HUES64 (cell line): Measurements from ENCODE around the gene NKD2.

Experiments
- H3K27ac ChIP-seq: 2 replicates; pipeline ENCODE4 v1.7.0; 2013; ENCODE audit warnings: low read depth, low read length, inconsistent platforms
- H3K27me3 ChIP-seq: 2 replicates; pipeline ENCODE4 v1.6.1; 2013; ENCODE audit warnings: mild to moderate bottlenecking, low read length; ENCODE audit not compliant: insufficient read depth
- H3K36me3 ChIP-seq: 2 replicates; pipeline ENCODE4 v1.6.1; 2013; ENCODE audit warnings: mild to moderate bottlenecking, low read length; ENCODE audit not compliant: insufficient read depth
- H3K4me1 ChIP-seq: 2 replicates; pipeline ENCODE4 v1.6.1; 2013; ENCODE audit warnings: mild to moderate bottlenecking, low read length, moderate library complexity; ENCODE audit not compliant: insufficient read depth
- H3K4me3 ChIP-seq: 2 replicates; pipeline ENCODE4 v1.5.1; 2013; ENCODE audit warnings: mild to moderate bottlenecking, low read length, moderate library complexity
- H3K9ac ChIP-seq: 2 replicates; pipeline ENCODE4 v1.6.1; 2013; ENCODE audit warnings: mild to moderate bottlenecking, low read depth, low read length
- H3K9me3 ChIP-seq: 2 replicates; pipeline ENCODE4 v1.6.1; 2013; ENCODE audit warnings: low read depth, low read length; ENCODE audit not compliant: insufficient read depth
- WGBS: fragments of 150-250, 120-280 bp; methylation state at CpG from one replicate; pipeline ENCODE4 v1.1.7; 2013; ENCODE audit warnings: missing lambda C conversion rate; 5-methylcytosine and 5-hydroxymethylcytosine counted together

The NKD2 gene

DNA sequence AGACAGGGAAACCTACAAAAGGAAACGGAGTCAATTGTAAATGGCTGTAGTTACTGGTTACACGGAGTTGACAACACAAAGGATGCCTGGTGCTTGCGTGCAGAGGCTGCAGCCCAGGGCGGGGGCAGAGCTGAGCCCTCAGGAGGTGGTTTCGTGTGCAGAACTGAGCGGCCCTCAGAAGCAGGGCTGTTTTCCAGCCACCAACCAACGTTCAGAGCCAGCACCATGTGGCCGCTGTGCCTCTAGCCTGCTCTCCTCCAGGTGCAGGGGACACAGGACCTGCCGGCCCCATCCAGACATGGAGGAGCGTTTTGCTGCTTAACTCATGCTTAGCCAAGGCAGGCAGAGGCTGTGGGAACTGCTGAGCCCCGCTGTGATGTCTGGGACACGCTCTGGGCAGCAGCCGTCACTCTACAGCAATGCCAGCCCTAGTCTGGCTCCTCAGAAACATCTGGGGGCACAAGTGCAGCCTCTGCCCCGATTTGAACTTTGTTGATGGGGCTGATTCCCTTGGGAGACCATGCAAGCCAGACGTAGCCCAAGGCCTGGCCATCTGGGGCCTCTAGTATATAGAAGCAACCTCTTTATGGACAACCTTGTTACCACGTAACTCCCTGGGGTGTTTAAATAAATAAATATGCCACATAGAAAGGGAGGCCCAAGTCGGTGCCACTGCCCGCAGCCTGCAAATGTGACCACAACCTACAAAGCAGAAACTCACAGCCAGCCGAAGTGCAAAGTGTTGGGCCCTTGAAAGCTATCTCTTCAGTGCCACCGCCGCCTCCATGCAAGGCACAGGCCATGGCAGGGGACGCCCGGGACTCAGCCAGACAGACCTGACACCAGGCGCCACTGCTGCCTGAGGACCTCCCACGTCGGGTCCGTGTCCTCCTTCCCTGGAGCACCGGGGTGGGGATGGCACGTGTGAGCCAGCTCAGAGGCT lies 42.1 kb downstream of the NKD2 start:
- H3K27ac ChIP-seq: peak overlapping the region; percentile 26; the same call in 1 of the 2 replicates
- H3K36me3 ChIP-seq: peaks cover 42% of the 10 kb centered on the region
- H3K4me1 ChIP-seq: no peaks in the 10 kb centered on the region
- H3K27me3 ChIP-seq: no peaks in the 10 kb centered on the region
- WGBS: 93% methylated on average over 29 of the region's 29 CpGs
- H3K4me3 ChIP-seq: no peak overlapping the region
- H3K9me3 ChIP-seq: no peaks in the 10 kb centered on the region
- no peak overlapping the region for H3K9ac ChIP-seq

DNA sequence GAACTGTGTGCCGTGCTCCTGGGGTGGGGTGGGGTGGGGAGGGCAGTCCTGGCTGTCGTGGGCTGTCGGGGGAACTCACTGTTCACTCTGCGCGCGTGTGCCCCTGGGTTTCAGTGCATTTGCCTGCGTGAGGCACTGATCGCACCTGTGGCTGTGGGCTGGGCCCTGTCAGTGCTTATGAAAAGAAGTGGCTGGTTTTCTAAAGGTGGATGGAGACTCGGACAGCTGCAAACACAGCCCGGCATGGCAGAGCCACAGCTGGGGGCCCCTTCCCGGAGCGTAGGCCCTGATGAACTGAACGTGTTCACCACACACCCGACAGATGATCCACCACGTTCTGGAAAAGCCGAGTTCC lies 42.7 kb downstream of the NKD2 start:
- Histone ChIP-seq H3K36me3 (peaks cover 48% of the 10 kb centered on the region), H3K4me3 (no peak overlapping the region), H3K4me1 (no peaks in the 10 kb centered on the region), H3K9ac (no peak overlapping the region), H3K27me3 (no peaks in the 10 kb centered on the region), H3K27ac (no peak overlapping the region), H3K9me3 (no peaks in the 10 kb centered on the region)
- 97% methylated on average over 16 of the region's 16 CpGs for WGBS

DNA sequence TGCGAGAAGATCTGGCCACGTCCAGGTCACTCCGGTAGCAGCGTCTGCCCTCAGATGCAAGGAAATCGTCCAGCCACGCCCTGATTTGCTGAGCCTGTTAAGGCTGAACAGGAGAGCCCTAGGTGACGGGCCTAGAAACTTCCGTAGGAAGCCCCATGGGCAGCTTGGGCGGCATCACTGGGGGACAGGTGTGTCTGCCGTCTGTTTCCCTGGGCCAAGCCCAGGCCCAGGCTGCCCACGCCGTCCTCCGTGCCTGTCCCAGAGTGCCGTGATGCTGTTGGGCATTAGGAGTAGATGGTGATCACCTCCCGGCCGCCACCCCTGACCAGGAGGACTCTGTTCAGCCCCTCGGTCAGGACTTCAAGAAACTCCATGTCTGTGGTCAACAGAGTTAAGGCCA lies 43.5 kb downstream of the NKD2 start:
- Histone ChIP-seq H3K4me3 (no peak overlapping the region), H3K27ac (no peak overlapping the region), H3K9me3 (no peaks in the 10 kb centered on the region), H3K36me3 (peaks cover 55% of the 10 kb centered on the region), H3K27me3 (no peaks in the 10 kb centered on the region), H3K9ac (no peak overlapping the region), H3K4me1 (no peaks in the 10 kb centered on the region)
- 95% methylated on average over 17 of the region's 17 CpGs for WGBS

DNA sequence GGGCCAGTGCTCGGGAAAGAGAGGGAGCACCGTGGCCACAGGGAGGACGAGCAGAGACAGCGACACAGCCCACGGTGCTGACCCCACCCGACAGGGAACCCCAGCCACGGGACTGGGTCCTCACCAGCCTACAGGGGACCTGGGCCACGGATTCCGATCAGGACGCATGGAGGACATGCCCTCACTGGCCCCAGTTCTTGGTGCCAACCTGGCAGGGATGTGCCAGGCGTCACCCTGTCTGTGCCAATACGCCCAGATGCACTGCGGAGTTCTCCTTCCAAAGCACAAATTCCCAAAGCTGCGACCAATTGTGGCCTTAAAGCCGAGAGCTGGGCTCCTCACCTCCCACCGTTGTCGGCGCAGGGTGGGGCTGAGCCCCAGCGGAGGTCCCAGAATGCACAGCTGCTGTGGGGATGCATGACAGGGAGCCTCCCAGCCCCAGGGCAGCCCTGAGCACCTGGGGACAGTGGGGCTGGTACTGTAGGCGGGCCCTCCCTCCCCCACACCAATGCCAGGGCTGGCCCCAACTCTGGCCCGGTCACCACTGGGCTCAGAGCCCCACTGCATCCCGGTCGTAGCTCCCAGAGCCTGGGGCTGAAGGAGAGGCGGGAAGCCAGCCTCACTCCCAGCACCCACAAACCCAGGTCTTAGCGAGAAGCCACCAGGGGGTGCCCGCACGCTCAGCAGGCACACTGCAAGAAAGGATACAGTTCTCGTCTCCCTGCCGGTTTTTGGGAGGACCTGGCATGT lies 44.2 kb downstream of the NKD2 start:
- no peak overlapping the region for H3K4me3 ChIP-seq
- no peak overlapping the region for H3K27ac ChIP-seq
- peaks cover 60% of the 10 kb centered on the region for H3K36me3 ChIP-seq
- no peaks in the 10 kb centered on the region for H3K9me3 ChIP-seq
- WGBS: 94% methylated on average over 29 of the region's 29 CpGs
- no peak overlapping the region for H3K9ac ChIP-seq
- no peaks in the 10 kb centered on the region for H3K4me1 ChIP-seq
- no peaks in the 10 kb centered on the region for H3K27me3 ChIP-seq

DNA sequence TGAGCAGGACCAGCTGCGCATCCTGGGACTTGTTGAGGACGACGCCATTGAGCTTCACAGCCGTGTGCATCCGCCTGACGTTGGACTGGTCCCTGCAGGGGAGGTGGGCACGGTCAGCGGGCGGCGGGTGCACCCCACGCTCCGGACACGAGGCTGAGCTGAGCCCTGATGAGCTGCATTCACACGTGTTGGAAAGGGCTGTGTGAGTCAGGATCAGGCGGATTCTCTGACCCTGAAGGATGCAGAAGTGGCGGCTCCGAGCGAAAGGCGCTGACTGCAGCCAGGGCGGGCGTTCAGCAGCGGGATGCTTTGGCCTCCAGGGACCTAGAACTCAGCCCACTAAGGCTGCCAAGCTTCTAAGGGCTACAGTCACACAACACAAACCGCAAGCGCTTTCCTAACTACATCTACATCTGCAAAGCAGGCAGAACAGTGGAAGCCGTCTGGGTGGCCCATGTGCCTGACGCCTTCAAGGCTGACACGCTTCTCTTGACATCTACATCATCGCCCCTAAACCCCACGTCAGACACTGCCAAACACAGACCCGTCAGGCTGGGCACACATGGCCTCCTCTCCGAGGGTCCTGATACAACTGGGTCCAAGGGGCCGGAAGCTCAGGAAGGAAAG lies 44.9 kb downstream of the NKD2 start:
- WGBS: 95% methylated on average over 32 of the region's 32 CpGs

DNA sequence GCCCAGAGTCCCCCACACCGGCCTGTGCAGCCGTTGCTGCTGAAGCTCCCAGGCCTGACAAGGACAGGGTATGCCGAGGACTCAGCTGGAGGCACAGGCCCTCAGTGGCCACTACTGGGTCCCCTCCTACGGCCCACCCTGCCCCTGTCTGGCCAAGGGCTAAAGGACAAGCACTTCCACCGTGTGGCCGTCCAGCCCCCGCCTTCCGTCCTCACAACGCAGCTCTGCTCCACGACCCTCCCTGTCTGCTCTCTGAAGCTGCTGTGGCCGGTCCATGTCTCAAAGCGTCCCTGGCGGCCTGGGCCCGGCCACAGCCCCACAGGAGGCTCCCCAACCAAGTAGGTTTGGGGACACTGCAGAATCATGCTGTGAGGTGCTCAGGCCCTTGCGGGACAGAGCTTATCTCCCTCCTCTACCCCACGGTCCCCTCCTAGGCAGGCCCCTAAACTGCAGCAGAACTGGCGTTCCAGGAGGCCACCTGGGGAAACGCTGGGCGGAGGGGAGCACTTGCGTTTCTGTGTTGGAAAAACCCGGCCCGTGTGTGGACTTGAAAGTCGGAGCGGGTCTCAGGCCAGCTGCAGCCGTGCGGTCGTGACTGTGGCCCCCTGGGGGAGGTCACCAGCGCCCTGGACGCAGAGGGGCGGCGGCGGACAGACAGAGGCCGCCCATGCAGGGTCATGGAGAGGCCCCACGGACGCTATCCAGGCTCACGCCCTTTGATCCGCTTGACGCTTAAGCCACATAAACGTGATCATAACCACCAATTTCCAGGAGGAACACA lies 45.6 kb downstream of the NKD2 start:
- WGBS: 94% methylated on average over 39 of the region's 39 CpGs
- no peaks in the 10 kb centered on the region for H3K27me3 ChIP-seq
- H3K4me3 ChIP-seq: no peak overlapping the region
- H3K27ac ChIP-seq: no peak overlapping the region
- H3K9me3 ChIP-seq: no peaks in the 10 kb centered on the region
- H3K9ac ChIP-seq: no peak overlapping the region
- H3K36me3 ChIP-seq: peaks cover 73% of the 10 kb centered on the region
- no peaks in the 10 kb centered on the region for H3K4me1 ChIP-seq

More for the DNA sequence above, 44.9 kb downstream of the NKD2 start:
- no peak overlapping the region for H3K27ac ChIP-seq
- no peak overlapping the region for H3K9ac ChIP-seq
- peaks cover 66% of the 10 kb centered on the region for H3K36me3 ChIP-seq
- no peak overlapping the region for H3K4me3 ChIP-seq
- no peaks in the 10 kb centered on the region for H3K4me1 ChIP-seq
- no peaks in the 10 kb centered on the region for H3K27me3 ChIP-seq
- no peaks in the 10 kb centered on the region for H3K9me3 ChIP-seq

DNA sequence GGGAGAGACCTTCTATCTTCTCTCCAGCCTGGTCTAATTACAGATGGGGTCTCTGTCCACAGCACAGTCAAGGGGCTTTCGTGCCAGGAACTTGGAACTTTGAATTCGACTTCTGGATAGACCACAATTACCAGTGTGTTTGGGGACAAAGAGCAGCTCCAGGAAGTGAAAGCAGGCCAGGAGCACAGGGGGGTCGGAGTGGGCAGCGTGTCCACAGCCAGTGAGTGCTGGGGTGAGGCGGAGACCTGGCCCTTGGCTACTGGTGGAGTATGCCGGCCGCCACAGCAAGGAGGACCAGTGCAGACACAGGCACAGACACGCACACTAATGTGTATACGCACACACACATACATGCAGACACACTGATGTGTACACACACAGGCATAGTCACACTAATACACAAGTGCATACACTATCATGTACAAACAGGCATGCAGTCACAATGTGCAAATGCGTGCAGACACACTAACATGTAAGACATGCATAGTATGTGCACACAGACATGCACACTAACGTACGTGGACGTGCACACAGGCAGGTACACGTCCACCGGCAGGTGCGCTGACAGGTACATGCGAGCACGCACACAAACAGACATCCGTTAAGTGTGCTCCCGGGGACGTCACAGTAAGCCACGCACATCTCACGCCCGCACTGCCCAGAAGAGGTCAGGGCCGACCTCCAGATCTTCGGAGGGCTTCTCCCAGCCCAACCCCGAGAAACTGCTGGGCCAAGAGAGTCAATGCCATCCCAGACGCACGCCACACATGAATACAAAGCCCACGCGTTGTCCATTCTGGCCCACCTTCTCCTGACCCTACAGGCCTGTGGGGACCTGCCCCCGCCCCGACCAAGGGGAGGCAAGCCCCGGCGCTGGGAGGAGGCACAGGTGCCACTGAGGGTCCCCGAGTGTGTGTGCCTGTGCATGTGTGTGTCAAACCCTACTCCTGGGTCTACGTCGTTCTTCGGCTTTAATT lies 46.5 kb downstream of the NKD2 start:
- no peaks in the 10 kb centered on the region for H3K27me3 ChIP-seq
- no peak overlapping the region for H3K9ac ChIP-seq
- peaks cover 80% of the 10 kb centered on the region for H3K36me3 ChIP-seq
- WGBS: 93% methylated on average over 39 of the region's 39 CpGs
- no peak overlapping the region for H3K27ac ChIP-seq
- no peaks in the 10 kb centered on the region for H3K9me3 ChIP-seq
- H3K4me3 ChIP-seq: no peak overlapping the region
- H3K4me1 ChIP-seq: no peaks in the 10 kb centered on the region

DNA sequence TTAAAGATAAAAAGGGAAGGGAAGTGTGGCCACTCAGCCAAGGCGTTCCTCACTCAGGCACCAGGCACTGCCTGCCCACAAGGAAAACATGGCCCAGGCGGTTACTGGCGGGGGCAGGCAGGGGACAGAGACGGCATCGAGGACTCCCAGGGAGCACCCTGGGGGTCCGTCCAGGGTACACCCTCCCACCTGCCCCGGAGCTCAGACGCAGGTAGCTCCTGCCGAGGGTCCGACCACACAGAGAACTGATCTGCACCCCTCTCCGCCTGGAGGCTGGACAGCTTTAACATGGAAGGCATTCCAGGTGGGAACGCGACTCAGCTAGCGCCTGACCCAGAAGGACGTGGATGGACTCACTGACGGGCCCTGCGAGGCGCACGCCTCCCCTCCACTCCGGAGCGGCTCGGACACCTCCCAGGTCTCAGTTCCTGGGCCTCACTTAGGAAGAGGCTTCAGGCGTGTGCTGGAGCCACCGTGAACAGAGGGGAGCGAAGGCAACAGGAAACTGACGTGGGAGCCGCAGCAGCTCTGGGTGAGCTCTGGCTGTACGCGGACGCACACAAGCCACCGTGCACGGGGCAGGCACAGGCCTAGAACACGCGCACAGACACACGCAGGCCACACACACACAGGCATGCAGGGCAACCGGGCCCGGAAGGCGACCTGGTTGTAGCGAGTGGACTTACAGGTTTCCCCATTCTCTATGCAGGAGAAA lies 47.5 kb downstream of the NKD2 start:
- Histone ChIP-seq H3K27me3 (no peaks in the 10 kb centered on the region), H3K4me3 (no peak overlapping the region), H3K9ac (no peak overlapping the region), H3K36me3 (peaks cover 80% of the 10 kb centered on the region), H3K27ac (no peak overlapping the region), H3K9me3 (no peaks in the 10 kb centered on the region), H3K4me1 (no peaks in the 10 kb centered on the region)
- 96% methylated on average over 39 of the region's 39 CpGs for WGBS

DNA sequence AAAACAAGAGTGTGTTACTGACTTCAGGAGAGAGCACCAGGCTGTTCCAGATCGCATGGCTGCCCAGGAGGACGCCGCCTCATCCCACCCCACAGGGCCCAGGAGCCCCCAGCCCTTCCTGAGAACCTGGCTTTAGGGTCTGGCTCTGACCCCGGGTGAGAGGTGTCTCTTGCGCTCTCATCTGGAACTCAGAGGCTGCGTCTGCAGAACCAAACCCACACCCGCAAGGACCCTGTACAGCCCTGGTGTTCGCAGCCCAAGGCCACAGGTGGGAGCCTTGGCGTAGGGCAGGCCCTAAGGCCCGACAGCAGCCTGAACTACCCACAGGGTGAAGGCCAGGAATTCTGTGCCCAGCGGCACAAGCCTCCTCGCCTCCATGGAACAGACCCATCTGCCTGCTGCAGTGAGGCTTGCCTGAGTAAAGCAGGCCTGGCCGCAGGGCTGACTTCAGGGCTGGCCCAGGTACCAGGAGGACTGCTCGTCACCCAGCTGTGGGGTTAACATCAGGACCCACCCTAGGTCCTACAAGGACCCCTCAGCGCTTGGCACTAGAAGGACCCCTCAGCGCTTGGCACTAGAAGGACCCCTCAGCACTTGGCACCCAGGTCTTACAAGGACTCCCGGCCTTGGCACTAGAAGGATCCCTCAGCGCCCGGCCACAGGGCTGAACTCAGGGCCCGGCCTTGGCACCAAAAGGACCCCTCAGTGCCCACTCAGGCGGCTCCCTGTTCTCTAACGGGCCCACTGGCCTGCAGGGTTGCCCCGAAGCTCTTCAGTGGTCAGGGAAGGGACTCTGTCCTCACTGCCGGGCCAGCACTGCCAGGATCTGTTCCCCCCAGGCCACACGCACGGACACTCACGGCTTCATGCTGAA lies 48.2 kb downstream of the NKD2 start:
- H3K36me3 ChIP-seq: peaks cover 74% of the 10 kb centered on the region
- no peak overlapping the region for H3K9ac ChIP-seq
- H3K4me3 ChIP-seq: no peak overlapping the region
- WGBS: 93% methylated on average over 27 of the region's 27 CpGs
- no peak overlapping the region for H3K27ac ChIP-seq
- no peaks in the 10 kb centered on the region for H3K4me1 ChIP-seq
- H3K9me3 ChIP-seq: no peaks in the 10 kb centered on the region
- H3K27me3 ChIP-seq: no peaks in the 10 kb centered on the region
